Endothelial cell of umbilical vein (primary cell): ENCODE results near the gene CCM2. TPM values are rescaled to one million over a fixed set of nuclear protein-coding genes. Genes with fewer than 3 reads are reported as not detected.

Source experiments
- BruUV-seq: library from RNA; stranded (reverse); fragments of 400-500 nt; replicated peaks from 2 replicates; lab custom pipeline; 2021; lab: Mats Ljungman, UMichigan
- CTCF ChIA-PET: fragments of 300-600, 350-600 bp; sonication (Branson Sonifier 250); formaldehyde crosslinking; loops from one replicate; lab custom pipeline; 2021; ENCODE audit warnings: antibody characterized with exemption, inconsistent platforms; lab: Charles Lee
- POLR2A ChIA-PET: fragments of 300-600, 350-600 bp; sonication (Branson Sonifier 250); formaldehyde crosslinking; loops from one replicate; lab custom pipeline; 2021; ENCODE audit warnings: antibody characterized with exemption, inconsistent platforms; lab: Charles Lee
- DNase-seq: peaks from one replicate; pipeline ENCODE4 v3.0.0-alpha.2; 2011; ENCODE audit warnings: low read depth, low spot score
- FAIRE-seq: peaks from 2 replicates; lab custom pipeline; 2011; peaks lifted over from hg19 to GRCh38; lab: Jason Lieb, UNC
- H2AFZ ChIP-seq: 2 replicates; pipeline ENCODE4 v1.6.0; 2012; ENCODE audit warnings: low read depth, low read length, control low read depth, inconsistent platforms
- H3K27ac ChIP-seq: 2 replicates; pipeline ENCODE4 v1.5.1; 2011; ENCODE audit warnings: low read depth, mild to moderate bottlenecking, control low read depth, low read length, moderate library complexity; ENCODE audit not compliant: insufficient read depth
- H3K27me3 ChIP-seq, 2 experiments: 2 replicates each; pipeline versions ENCODE4 v1.6.0 to v1.6.1; 2011; ENCODE audit warnings: low read length in 2 of 2, mixed read lengths in 1 of 2; ENCODE audit not compliant: control insufficient read depth in 2 of 2, insufficient read depth in 2 of 2
- H3K36me3 ChIP-seq, 2 experiments: 2 replicates in 1 of 2; 3 replicates in 1 of 2; pipeline ENCODE4 v1.5.1; 2011; ENCODE audit warnings: low read length in 2 of 2, mild to moderate bottlenecking in 1 of 2, moderate library complexity in 1 of 2; ENCODE audit not compliant: control insufficient read depth in 2 of 2, insufficient read depth in 2 of 2; ENCODE audit errors: extremely low read depth in 1 of 2
- H3K4me1 ChIP-seq: 3 replicates; pipeline ENCODE4 v1.5.1; 2011; ENCODE audit warnings: mild to moderate bottlenecking, low read length; ENCODE audit not compliant: control insufficient read depth, insufficient read depth; ENCODE audit errors: extremely low read depth
- H3K4me2 ChIP-seq: 2 replicates; pipeline ENCODE4 v1.6.1; 2011; ENCODE audit warnings: low read length, control low read depth, mixed read lengths; ENCODE audit not compliant: insufficient read depth
- H3K4me3 ChIP-seq, 3 experiments: fragments of 200-600 bp in 1 of 3; sonication (generic), shearing (Covaris generic) in 1 of 3; replicated peaks in 1 of 3; 2 replicates each; pipeline ENCODE4 v1.5.1; 2011 to 2016; ENCODE audit warnings: control low read depth in 3 of 3, low read length in 3 of 3, mild to moderate bottlenecking in 2 of 3, inconsistent platforms in 1 of 3, low read depth in 1 of 3, moderate library complexity in 1 of 3; ENCODE audit not compliant: insufficient read depth in 1 of 3
- H3K79me2 ChIP-seq: 2 replicates; pipeline ENCODE4 v1.6.0; 2012; ENCODE audit warnings: low read length, inconsistent platforms; ENCODE audit not compliant: control insufficient read depth, insufficient read depth
- H3K9ac ChIP-seq: replicated peaks from 2 replicates; pipeline ENCODE3; 2011; ENCODE audit warnings: low read length, control low read depth; ENCODE audit not compliant: insufficient read depth; ENCODE audit errors: extremely low read depth
- H3K9me1 ChIP-seq: replicated peaks from 3 replicates; pipeline ENCODE4 v1.6.0; 2011; ENCODE audit warnings: mild to moderate bottlenecking, low read length; ENCODE audit not compliant: control insufficient read depth, insufficient read depth; ENCODE audit errors: extremely low read depth
- H3K9me3 ChIP-seq: replicated peaks from 2 replicates; pipeline ENCODE4 v1.5.1; 2012; ENCODE audit warnings: low read length, inconsistent platforms; ENCODE audit not compliant: control insufficient read depth, insufficient read depth
- H4K20me1 ChIP-seq: replicated peaks from 2 replicates; pipeline ENCODE3; 2011; ENCODE audit warnings: mild to moderate bottlenecking, low read length; ENCODE audit not compliant: control insufficient read depth, insufficient read depth; ENCODE audit errors: extremely low read depth
- EZH2 ChIP-seq: IDR thresholded peaks from 2 replicates; pipeline ENCODE4 v1.6.1; 2012; ENCODE audit warnings: borderline replicate concordance, low read depth, mild to moderate bottlenecking, moderate library complexity, low read length, inconsistent platforms; ENCODE audit not compliant: severe bottlenecking
- FOS ChIP-seq: IDR thresholded peaks from 2 replicates; pipeline ENCODE4 v1.6.1; 2011; ENCODE audit warnings: mild to moderate bottlenecking, low read length, moderate library complexity, borderline replicate concordance; ENCODE audit not compliant: insufficient read depth
- GATA2 ChIP-seq: IDR thresholded peaks from 2 replicates; pipeline ENCODE4 v1.7.0; 2011; ENCODE audit warnings: low read depth, mild to moderate bottlenecking, moderate library complexity, mixed read lengths, low read length; ENCODE audit not compliant: insufficient read length, insufficient read depth
- JUN ChIP-seq: IDR thresholded peaks from 2 replicates; pipeline ENCODE4 v1.6.1; 2011; ENCODE audit warnings: borderline replicate concordance, low read depth; ENCODE audit not compliant: insufficient read length, insufficient read depth
- MYC ChIP-seq: IDR thresholded peaks from one replicate; pipeline ENCODE4 v1.6.1; 2011; ENCODE audit warnings: mild to moderate bottlenecking, low read depth, low read length
- POLR2A ChIP-seq: IDR thresholded peaks from 2 replicates; pipeline ENCODE4 v1.6.1; 2012; ENCODE audit warnings: low read depth, mild to moderate bottlenecking, control low read depth, low read length
- POLR2AphosphoS5 ChIP-seq: IDR thresholded peaks from 2 replicates; pipeline ENCODE4 v1.6.1; 2012; ENCODE audit warnings: low read depth, mild to moderate bottlenecking, control low read depth, low read length, moderate library complexity; ENCODE audit not compliant: insufficient read depth
- dilution Hi-C: fragments of 300-500 bp; cut with MboI; formaldehyde crosslinking; loops from one replicate; pipeline ENCODE4 v1.15.0; 2019; ENCODE audit warnings: low sequenced_read_pairs; ENCODE audit not compliant: extremely low pct_ligation_motif_present
- intact Hi-C: fragments of 100-400 bp; cut with micrococcal nuclease; formaldehyde crosslinking; loops from one replicate; pipeline ENCODE4 v1.10.0; 2022
- polyA plus RNA-seq, 4 experiments: library from polyadenylated mRNA; depleted of rRNA in 3 of 4; stranded (reverse) in 3 of 4; unstranded in 1 of 4; fragments of >200 nt; gene quantifications; 2 replicates each; pipeline versions ENCODE4 v1.2.1 to v1.2.3, GENCODE V29; 2011 to 2012; ENCODE audit warnings: missing spikeins in 1 of 4
- total RNA-seq: library from RNA; stranded (reverse); gene quantifications from 2 replicates; pipeline ENCODE4 v1.2.3, GENCODE V29; 2021
- TF ChIP-seq, protein P1 (sequence below): IDR thresholded peaks from 2 replicates; pipeline ENCODE4 v1.6.1; 2011; ENCODE audit not compliant: insufficient read depth, insufficient read length
- TF ChIP-seq, protein P2 (sequence below), 2 donors: IDR thresholded peaks; 1 replicate in 1 of 2; 2 replicates in 1 of 2; pipeline ENCODE4 v1.5.1; 2011; ENCODE audit warnings: low read length in 2 of 2, mild to moderate bottlenecking in 2 of 2, moderate library complexity in 2 of 2, control low read depth in 1 of 2, inconsistent platforms in 1 of 2, low read depth in 1 of 2; ENCODE audit not compliant: insufficient read depth in 1 of 2; ENCODE audit errors: extremely low read depth in 1 of 2

CCM2 gene
- total and polyA plus RNA-seq, 2 donors (not counting 3 experiments of a cell fraction or from before 2014, with no cell fraction given): 66.1 to 70.4 TPM

DNA sequence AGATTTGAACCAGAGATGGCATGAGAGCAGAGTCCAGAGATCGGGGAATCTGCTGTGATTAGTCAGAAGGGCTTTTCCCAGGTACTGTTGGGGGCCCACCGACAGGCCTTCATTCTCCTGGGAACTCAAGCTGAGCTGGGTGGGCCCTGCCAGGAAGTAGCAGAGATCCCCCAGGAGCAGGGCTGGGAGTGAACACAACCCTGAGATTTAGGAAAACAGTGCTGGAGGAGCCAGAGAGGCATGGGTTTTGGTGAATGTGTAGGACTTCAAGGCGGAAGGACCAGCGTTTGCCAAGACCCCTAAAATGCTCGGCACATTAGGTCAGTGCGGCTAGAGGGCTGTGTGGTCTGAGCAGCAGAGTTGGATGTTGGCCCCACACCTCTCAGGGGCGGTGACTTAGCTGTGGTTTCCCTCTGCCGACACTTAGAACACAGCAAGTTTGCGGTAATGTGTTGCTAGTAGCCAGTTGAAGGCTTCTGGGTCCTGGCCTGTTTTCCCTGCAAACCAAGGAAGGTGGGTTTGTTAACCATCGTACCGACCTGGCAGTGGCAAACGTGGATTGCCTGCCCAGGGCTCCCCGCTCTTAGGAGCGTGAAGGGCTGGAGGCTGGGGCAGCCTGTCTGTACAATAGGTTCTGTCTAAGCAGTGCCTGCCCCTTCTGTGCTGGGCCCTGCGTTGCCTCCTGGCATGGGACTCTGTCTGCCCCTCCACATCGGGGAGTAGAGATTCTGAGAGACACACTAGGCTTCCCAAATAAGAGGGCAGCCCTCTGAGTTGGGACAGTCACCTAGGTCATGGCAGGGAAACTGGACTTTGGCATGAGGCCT, 74.7 kb downstream of the CCM2 start:
- peaks cover 4 to 44% of the 10 kb centered on the region in 2 experiments for H3K36me3 ChIP-seq
- BruUV-seq: no TSS peak
- no peaks in the 10 kb centered on the region for H3K27me3 ChIP-seq
- H3K27ac ChIP-seq: no peak overlapping the region
- no peak for DNase-seq
- no peaks in the 10 kb centered on the region for H3K79me2 ChIP-seq
- H3K9me3 ChIP-seq: no peaks in the 10 kb centered on the region
- POLR2A ChIA-PET: no interaction called here
- TF ChIP-seq EZH2 (no peak), POLR2AphosphoS5 (no peak), GATA2 (no peak), POLR2A (no peak), FOS (no peak), MYC (no peak), JUN (no peak)
- TF ChIP-seq, protein P1, sequence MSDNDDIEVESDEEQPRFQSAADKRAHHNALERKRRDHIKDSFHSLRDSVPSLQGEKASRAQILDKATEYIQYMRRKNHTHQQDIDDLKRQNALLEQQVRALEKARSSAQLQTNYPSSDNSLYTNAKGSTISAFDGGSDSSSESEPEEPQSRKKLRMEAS: no peak
- TF ChIP-seq, protein P2, sequence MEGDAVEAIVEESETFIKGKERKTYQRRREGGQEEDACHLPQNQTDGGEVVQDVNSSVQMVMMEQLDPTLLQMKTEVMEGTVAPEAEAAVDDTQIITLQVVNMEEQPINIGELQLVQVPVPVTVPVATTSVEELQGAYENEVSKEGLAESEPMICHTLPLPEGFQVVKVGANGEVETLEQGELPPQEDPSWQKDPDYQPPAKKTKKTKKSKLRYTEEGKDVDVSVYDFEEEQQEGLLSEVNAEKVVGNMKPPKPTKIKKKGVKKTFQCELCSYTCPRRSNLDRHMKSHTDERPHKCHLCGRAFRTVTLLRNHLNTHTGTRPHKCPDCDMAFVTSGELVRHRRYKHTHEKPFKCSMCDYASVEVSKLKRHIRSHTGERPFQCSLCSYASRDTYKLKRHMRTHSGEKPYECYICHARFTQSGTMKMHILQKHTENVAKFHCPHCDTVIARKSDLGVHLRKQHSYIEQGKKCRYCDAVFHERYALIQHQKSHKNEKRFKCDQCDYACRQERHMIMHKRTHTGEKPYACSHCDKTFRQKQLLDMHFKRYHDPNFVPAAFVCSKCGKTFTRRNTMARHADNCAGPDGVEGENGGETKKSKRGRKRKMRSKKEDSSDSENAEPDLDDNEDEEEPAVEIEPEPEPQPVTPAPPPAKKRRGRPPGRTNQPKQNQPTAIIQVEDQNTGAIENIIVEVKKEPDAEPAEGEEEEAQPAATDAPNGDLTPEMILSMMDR (IDR thresholded peaks at IDR 0.05; ENCODE audit: extremely low read depth in 1 of 2, insufficient read depth in 1 of 2, low read depth in 1 of 2, low read length in 2 of 2): no peak
- no peak overlapping the region for H3K9ac ChIP-seq
- intact Hi-C loops: loop anchor here (5.0 kb wide), 1 partner anchor 102 kb away; no protein-coding TSS in a partner anchor
- no peaks in the 10 kb centered on the region for H3K9me1 ChIP-seq
- FAIRE-seq: no peak
- dilution Hi-C loops: no loop called here
- CTCF ChIA-PET: interaction anchor here (1.0 kb wide), 1 partner anchor 101 kb away, joined by 3 read pairs; no protein-coding TSS in a partner anchor
- no peak overlapping the region for H2AFZ ChIP-seq
- H3K4me3 ChIP-seq: no peak overlapping the region
- H3K4me2 ChIP-seq: no peak overlapping the region
- H3K4me1 ChIP-seq: no peaks in the 10 kb centered on the region
- no peaks in the 10 kb centered on the region for H4K20me1 ChIP-seq
